ENCODE results near the gene ZBTB43.

The ZBTB43 gene

GRCh38 chr9:126851286-126851880 lies 46.5 kb downstream of the ZBTB43 start:
- no peak overlapping the region for H3K27ac Mint-ChIP-seq
- no peaks in the 10 kb centered on the region for H3K36me3 Mint-ChIP-seq (ENCODE audit: low read depth)
- H3K4me3 Mint-ChIP-seq = no peak overlapping the region
- H3K9me3 Mint-ChIP-seq = no peaks in the 10 kb centered on the region
- H3K27me3 Mint-ChIP-seq (ENCODE audit: low read depth) = peaks cover 48% of the 10 kb centered on the region
- H3K4me1 Mint-ChIP-seq (ENCODE audit: low read depth) = no peaks in the 10 kb centered on the region

- H3K27me3 Mint-ChIP-seq (ENCODE audit: low read depth) = peaks cover 51% of the 10 kb centered on the region
Observed at GRCh38 chr9:126852086-126852688, 47.3 kb downstream of the ZBTB43 start.

GRCh38 chr9:126853667-126854066 lies 48.8 kb downstream of the ZBTB43 start:
- H3K4me3 Mint-ChIP-seq = no peak overlapping the region
- peaks cover 60% of the 10 kb centered on the region for H3K27me3 Mint-ChIP-seq (ENCODE audit: low read depth)
- H3K36me3 Mint-ChIP-seq (ENCODE audit: low read depth) = no peaks in the 10 kb centered on the region
- no peaks in the 10 kb centered on the region for H3K9me3 Mint-ChIP-seq
- no peak overlapping the region for H3K27ac Mint-ChIP-seq
- H3K4me1 Mint-ChIP-seq (ENCODE audit: low read depth) = no peaks in the 10 kb centered on the region

More at GRCh38 chr9:126852086-126852688, 47.3 kb downstream of the ZBTB43 start:
- Mint-ChIP-seq H3K9me3 (no peaks in the 10 kb centered on the region), H3K36me3 (ENCODE audit: low read depth) (no peaks in the 10 kb centered on the region), H3K27ac (no peak overlapping the region), H3K4me1 (ENCODE audit: low read depth) (no peaks in the 10 kb centered on the region), H3K4me3 (no peak overlapping the region)

GRCh38 chr9:126854734-126855133 lies 49.9 kb downstream of the ZBTB43 start:
- no peaks in the 10 kb centered on the region for H3K4me1 Mint-ChIP-seq (ENCODE audit: low read depth)
- H3K27me3 Mint-ChIP-seq (ENCODE audit: low read depth) = peaks cover 60% of the 10 kb centered on the region
- H3K4me3 Mint-ChIP-seq = no peak overlapping the region
- H3K27ac Mint-ChIP-seq = no peak overlapping the region
- H3K9me3 Mint-ChIP-seq = no peaks in the 10 kb centered on the region
- no peaks in the 10 kb centered on the region for H3K36me3 Mint-ChIP-seq (ENCODE audit: low read depth)

GRCh38 chr9:126856326-126856877 lies 51.6 kb downstream of the ZBTB43 start:
- Mint-ChIP-seq H3K27ac (no peak overlapping the region), H3K4me1 (ENCODE audit: low read depth) (peaks cover 2% of the 10 kb centered on the region), H3K27me3 (ENCODE audit: low read depth) (peaks cover 56% of the 10 kb centered on the region), H3K4me3 (no peak overlapping the region), H3K9me3 (no peaks in the 10 kb centered on the region), H3K36me3 (ENCODE audit: low read depth) (no peaks in the 10 kb centered on the region)

- H3K4me1 Mint-ChIP-seq (ENCODE audit: low read depth) = peaks cover 13% of the 10 kb centered on the region
- H3K4me3 Mint-ChIP-seq = no peak overlapping the region
- H3K36me3 Mint-ChIP-seq (ENCODE audit: low read depth) = no peaks in the 10 kb centered on the region
- no peaks in the 10 kb centered on the region for H3K9me3 Mint-ChIP-seq
- no peak overlapping the region for H3K27ac Mint-ChIP-seq
- peaks cover 46% of the 10 kb centered on the region for H3K27me3 Mint-ChIP-seq (ENCODE audit: low read depth)
Observed at GRCh38 chr9:126857261-126857960, 52.6 kb downstream of the ZBTB43 start.

- Mint-ChIP-seq H3K4me1 (ENCODE audit: low read depth) (peaks cover 21% of the 10 kb centered on the region), H3K27ac (peak overlapping the region; percentile 82)
Observed at GRCh38 chr9:126859111-126859510, 54.3 kb downstream of the ZBTB43 start.

GRCh38 chr9:126860077-126860756 lies 55.4 kb downstream of the ZBTB43 start, which contains the start of gene ZBTB34:
TSS of gene ZBTB34 (plus strand) at chr9:126860639. CDS start at chr9:126879400, 18,761 bp downstream.
- Mint-ChIP-seq H3K4me1 (ENCODE audit: low read depth) (peaks cover 21% of the 10 kb centered on the region), H3K36me3 (ENCODE audit: low read depth) (peaks cover 3% of the 10 kb centered on the region), H3K27me3 (ENCODE audit: low read depth) (peaks cover 26% of the 10 kb centered on the region), H3K27ac (peak within 1 kb of the TSS; percentile 86), H3K9me3 (no peaks in the 10 kb centered on the region), H3K4me3 (peak within 1 kb of the TSS; percentile 92)

More at GRCh38 chr9:126859111-126859510, 54.3 kb downstream of the ZBTB43 start:
- Mint-ChIP-seq H3K4me3 (peak overlapping the region; percentile 82), H3K27me3 (ENCODE audit: low read depth) (peaks cover 34% of the 10 kb centered on the region), H3K36me3 (ENCODE audit: low read depth) (no peaks in the 10 kb centered on the region), H3K9me3 (no peaks in the 10 kb centered on the region)

GRCh38 chr9:126860757-126861466 lies 56.1 kb downstream of the ZBTB43 start:
- Mint-ChIP-seq H3K27me3 (ENCODE audit: low read depth) (peaks cover 21% of the 10 kb centered on the region), H3K4me1 (ENCODE audit: low read depth) (peaks cover 21% of the 10 kb centered on the region), H3K27ac (peak overlapping the region; percentile 86), H3K9me3 (no peaks in the 10 kb centered on the region), H3K36me3 (ENCODE audit: low read depth) (peaks cover 5% of the 10 kb centered on the region), H3K4me3 (peak overlapping the region; percentile 92)

GRCh38 chr9:126861707-126862103 lies 56.9 kb downstream of the ZBTB43 start:
- H3K4me1 Mint-ChIP-seq (ENCODE audit: low read depth) = peaks cover 21% of the 10 kb centered on the region
- peaks cover 11% of the 10 kb centered on the region for H3K36me3 Mint-ChIP-seq (ENCODE audit: low read depth)
- H3K4me3 Mint-ChIP-seq = peak overlapping the region; percentile 92

GRCh38 chr9:126862104-126862761 lies 57.4 kb downstream of the ZBTB43 start:
- H3K27ac Mint-ChIP-seq = peak overlapping the region; percentile 12
- H3K9me3 Mint-ChIP-seq = no peaks in the 10 kb centered on the region
- peaks cover 14% of the 10 kb centered on the region for H3K36me3 Mint-ChIP-seq (ENCODE audit: low read depth)
- H3K4me3 Mint-ChIP-seq = peak overlapping the region; percentile 92
- H3K27me3 Mint-ChIP-seq (ENCODE audit: low read depth) = peaks cover 13% of the 10 kb centered on the region
- peaks cover 21% of the 10 kb centered on the region for H3K4me1 Mint-ChIP-seq (ENCODE audit: low read depth)

More at GRCh38 chr9:126861707-126862103, 56.9 kb downstream of the ZBTB43 start:
- Mint-ChIP-seq H3K27me3 (ENCODE audit: low read depth) (peaks cover 16% of the 10 kb centered on the region), H3K27ac (peak overlapping the region; percentile 86), H3K9me3 (no peaks in the 10 kb centered on the region)

- H3K4me1 Mint-ChIP-seq (ENCODE audit: low read depth) = peaks cover 21% of the 10 kb centered on the region
Observed at GRCh38 chr9:126864771-126865170, 59.9 kb downstream of the ZBTB43 start.

GRCh38 chr9:126869368-126869767 lies 64.5 kb downstream of the ZBTB43 start:
- H3K36me3 Mint-ChIP-seq (ENCODE audit: low read depth) = peaks cover 24% of the 10 kb centered on the region
- no peak overlapping the region for H3K27ac Mint-ChIP-seq
- peaks cover 4% of the 10 kb centered on the region for H3K4me1 Mint-ChIP-seq (ENCODE audit: low read depth)
- H3K27me3 Mint-ChIP-seq (ENCODE audit: low read depth) = no peaks in the 10 kb centered on the region
- H3K9me3 Mint-ChIP-seq = no peaks in the 10 kb centered on the region
- H3K4me3 Mint-ChIP-seq = no peak overlapping the region

More at GRCh38 chr9:126864771-126865170, 59.9 kb downstream of the ZBTB43 start:
- Mint-ChIP-seq H3K27ac (no peak overlapping the region), H3K9me3 (no peaks in the 10 kb centered on the region), H3K27me3 (ENCODE audit: low read depth) (no peaks in the 10 kb centered on the region), H3K4me3 (no peak overlapping the region), H3K36me3 (ENCODE audit: low read depth) (peaks cover 24% of the 10 kb centered on the region)
